GM10266 (cell line): ENCODE measurements around the gene BMERB1.
A peak's percentile ranks its signal among the peaks of the same experiment; 100 is the strongest.
"Not testable (repeated sequence)": the region's sequence is repeated elsewhere in the genome, so short reads cannot be mapped to it uniquely, and the experiment has no call there.

Experiments
- DNase-seq: peaks from one replicate; pipeline ENCODE4 v3.0.0; 2012; ENCODE audit errors: extremely low spot score
- TF ChIP-seq, protein P1 (sequence below): IDR thresholded peaks from 2 replicates; pipeline ENCODE4 v1.5.1; 2012; ENCODE audit warnings: mild to moderate bottlenecking, low read depth; ENCODE audit not compliant: control insufficient read depth, insufficient read depth; ENCODE audit errors: missing control alignments

BMERB1 gene

GRCh38 chr16:15422222-15422621 is 12.2 kb upstream of the BMERB1 start:
- DNase-seq = no peak
- TF ChIP-seq, protein P1, sequence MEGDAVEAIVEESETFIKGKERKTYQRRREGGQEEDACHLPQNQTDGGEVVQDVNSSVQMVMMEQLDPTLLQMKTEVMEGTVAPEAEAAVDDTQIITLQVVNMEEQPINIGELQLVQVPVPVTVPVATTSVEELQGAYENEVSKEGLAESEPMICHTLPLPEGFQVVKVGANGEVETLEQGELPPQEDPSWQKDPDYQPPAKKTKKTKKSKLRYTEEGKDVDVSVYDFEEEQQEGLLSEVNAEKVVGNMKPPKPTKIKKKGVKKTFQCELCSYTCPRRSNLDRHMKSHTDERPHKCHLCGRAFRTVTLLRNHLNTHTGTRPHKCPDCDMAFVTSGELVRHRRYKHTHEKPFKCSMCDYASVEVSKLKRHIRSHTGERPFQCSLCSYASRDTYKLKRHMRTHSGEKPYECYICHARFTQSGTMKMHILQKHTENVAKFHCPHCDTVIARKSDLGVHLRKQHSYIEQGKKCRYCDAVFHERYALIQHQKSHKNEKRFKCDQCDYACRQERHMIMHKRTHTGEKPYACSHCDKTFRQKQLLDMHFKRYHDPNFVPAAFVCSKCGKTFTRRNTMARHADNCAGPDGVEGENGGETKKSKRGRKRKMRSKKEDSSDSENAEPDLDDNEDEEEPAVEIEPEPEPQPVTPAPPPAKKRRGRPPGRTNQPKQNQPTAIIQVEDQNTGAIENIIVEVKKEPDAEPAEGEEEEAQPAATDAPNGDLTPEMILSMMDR = no peak

DNA sequence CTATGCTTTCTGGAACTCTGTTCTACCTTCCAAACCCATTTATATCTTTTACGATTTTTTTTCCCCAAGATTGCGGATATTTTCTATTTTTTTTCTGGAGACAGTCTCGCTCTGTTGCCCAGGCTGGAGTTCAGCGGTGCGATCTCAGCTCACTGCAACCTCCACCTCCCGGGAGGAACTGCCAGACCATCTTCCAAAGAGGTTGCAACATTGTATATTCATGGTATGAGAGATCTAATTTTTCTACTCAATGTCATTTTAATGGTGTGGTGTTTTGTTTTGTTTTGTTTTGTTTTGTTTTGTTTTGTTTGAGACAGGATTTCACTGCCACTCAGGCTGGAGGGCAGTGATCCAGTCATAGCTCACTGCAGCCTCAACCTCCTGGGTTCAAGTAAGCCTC is 8.5 kb upstream of the BMERB1 start:
- DNase-seq = no peak
- TF ChIP-seq, protein P1 = no peak

- TF ChIP-seq, protein P1 = no peak
- DNase-seq = no peak
These were observed 7.6 kb upstream of the BMERB1 start for GRCh38 chr16:15426796-15427195.

- TF ChIP-seq, protein P1 = peak; percentile 53
- DNase-seq = peak; percentile 49
These were observed 6.6 kb upstream of the BMERB1 start for GRCh38 chr16:15427648-15428239.

DNA sequence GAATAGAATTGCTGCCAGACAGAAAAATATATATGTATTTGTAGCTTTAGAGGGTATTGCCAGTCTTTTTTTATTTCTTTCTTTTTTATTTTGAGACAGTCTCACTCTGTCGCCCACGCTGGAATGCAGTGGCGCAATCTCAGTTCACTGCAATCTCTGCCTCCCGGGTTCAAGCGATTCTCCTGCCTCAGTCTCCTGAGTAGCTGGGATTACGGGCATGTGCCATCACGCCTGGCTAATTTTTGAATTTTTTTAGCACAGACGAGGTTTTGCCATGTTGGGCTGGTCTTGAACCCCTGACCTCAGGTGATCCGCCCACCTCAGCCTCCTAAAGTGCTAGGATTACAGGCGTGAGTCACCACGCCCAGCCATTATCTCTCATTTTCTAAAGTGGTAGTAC is 3.5 kb upstream of the BMERB1 start:
- not testable (repeated sequence) for DNase-seq

DNA sequence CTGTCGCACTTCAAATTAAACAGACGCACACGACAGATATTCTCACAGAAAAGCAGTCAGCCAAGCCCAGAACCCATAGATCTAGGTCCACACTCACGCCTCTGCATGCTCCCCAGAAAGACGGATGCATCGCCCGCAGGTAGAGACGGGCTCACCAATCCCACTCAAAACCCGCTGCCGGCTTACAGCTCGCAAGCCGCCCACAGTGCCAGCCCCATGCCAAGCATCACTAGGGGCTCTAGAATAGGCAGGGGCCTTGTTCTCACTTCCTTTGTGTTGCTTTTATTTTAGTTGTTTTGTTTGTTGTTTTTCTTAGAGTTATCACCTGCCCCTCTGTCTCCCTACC is 336 bp upstream of the BMERB1 start:
- TF ChIP-seq, protein P1 = no peak
- no peak for DNase-seq

DNA sequence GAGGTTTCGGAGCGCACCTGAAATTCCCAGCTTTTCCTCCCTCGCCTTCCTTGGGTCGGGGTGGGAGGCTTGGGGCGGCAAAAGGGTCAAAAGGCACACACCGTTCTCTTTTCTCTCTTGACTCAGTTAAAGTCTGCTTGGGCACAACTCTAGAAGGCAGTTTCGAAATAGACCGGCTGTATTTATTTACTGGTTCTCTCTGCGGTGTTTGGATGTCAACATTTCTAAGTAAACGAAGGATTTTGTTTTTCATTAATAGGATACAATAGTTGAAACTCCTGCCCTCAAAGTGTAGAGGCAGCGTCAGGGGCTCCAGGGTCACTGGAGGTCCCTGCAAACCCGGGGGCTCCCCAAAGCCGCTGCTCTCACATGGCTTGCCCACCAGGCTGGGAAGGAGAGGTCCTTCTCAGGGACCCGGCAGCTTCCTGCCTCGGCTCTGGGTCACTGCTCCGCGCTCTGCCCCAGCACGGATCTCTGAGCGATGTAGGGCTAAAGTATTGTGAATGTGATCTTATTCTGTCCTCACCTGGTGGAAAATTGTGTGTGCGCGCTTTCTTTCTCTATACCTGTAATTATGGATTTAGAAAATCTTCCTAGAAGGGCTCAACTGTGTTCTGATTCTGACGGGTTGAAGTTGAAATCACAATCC is 952 bp downstream of the BMERB1 start:
- no peak for DNase-seq
- TF ChIP-seq, protein P1 = no peak
